HEK293T (cell line): Measurements from ENCODE around the gene AQP7.
"Not testable (repeated sequence)": the region's sequence is repeated elsewhere in the genome, so short reads cannot be mapped to it uniquely, and the experiment has no call there.

Experiments
- CTCF ChIA-PET: fragments of 350-600 bp; formaldehyde crosslinking; extraction: SDS; loops from one replicate; lab custom pipeline; 2021; ENCODE audit warnings: antibody characterized with exemption, inconsistent platforms; lab: Yijun Ruan, JAX
- POLR2A ChIA-PET: fragments of 350-600 bp; formaldehyde crosslinking; extraction: SDS; loops from one replicate; lab custom pipeline; 2020; ENCODE audit warnings: antibody characterized with exemption, inconsistent platforms; lab: Yijun Ruan, JAX
- DNase-seq: peaks from one replicate; pipeline ENCODE4 v3.0.0; 2012; ENCODE audit warnings: mixed read lengths; ENCODE audit errors: extremely low spot score
- ARNT ChIP-seq: fragments of 450-650 bp; IDR thresholded peaks from 2 replicates; pipeline ENCODE4 v1.6.1; 2017; ENCODE audit warnings: mild to moderate bottlenecking
- BHLHE40 ChIP-seq: fragments of 450-650 bp; IDR thresholded peaks from 2 replicates; pipeline ENCODE4 v1.6.1; 2016; ENCODE audit warnings: mild to moderate bottlenecking, moderate library complexity, borderline replicate concordance
- CTBP1 ChIP-seq: fragments of 450-650 bp; IDR thresholded peaks from 2 replicates; pipeline ENCODE4 v1.6.1; 2016; ENCODE audit warnings: borderline replicate concordance
- ELF4 ChIP-seq: fragments of 450-650 bp; IDR thresholded peaks from 2 replicates; pipeline ENCODE4 v1.6.1; 2017; ENCODE audit warnings: antibody characterized with exemption
- FOXA1 ChIP-seq: fragments of 450-650 bp; IDR thresholded peaks from 2 replicates; pipeline ENCODE4 v1.6.1; 2016; ENCODE audit warnings: mild to moderate bottlenecking
- FOXK2 ChIP-seq: fragments of 450-650 bp; IDR thresholded peaks from 2 replicates; pipeline ENCODE4 v1.6.1; 2016; ENCODE audit warnings: mild to moderate bottlenecking
- FOXM1 ChIP-seq: fragments of 450-650 bp; IDR thresholded peaks from 2 replicates; pipeline ENCODE4 v1.6.1; 2017; ENCODE audit warnings: mild to moderate bottlenecking, borderline replicate concordance
- HDGF ChIP-seq: fragments of 450-650 bp; IDR thresholded peaks from 2 replicates; pipeline ENCODE4 v1.6.1; 2017; ENCODE audit warnings: antibody characterized with exemption, borderline replicate concordance
- L3MBTL2 ChIP-seq: fragments of 450-650 bp; conservative IDR thresholded peaks from 2 replicates; pipeline ENCODE4 v1.6.1; 2016; ENCODE audit warnings: mild to moderate bottlenecking
- LEF1 ChIP-seq: fragments of 450-650 bp; IDR thresholded peaks from 2 replicates; pipeline ENCODE4 v1.6.1; 2017; ENCODE audit warnings: mild to moderate bottlenecking, borderline replicate concordance
- NFRKB ChIP-seq: fragments of 450-650 bp; IDR thresholded peaks from 2 replicates; pipeline ENCODE4 v1.6.1; 2016; ENCODE audit warnings: mild to moderate bottlenecking, moderate library complexity
- PKNOX1 ChIP-seq: fragments of 450-650 bp; IDR thresholded peaks from 2 replicates; pipeline ENCODE4 v1.6.1; 2016
- SP1 ChIP-seq: fragments of 450-650 bp; IDR thresholded peaks from 2 replicates; pipeline ENCODE4 v1.6.1; 2017
- SUZ12 ChIP-seq: fragments of 450-650 bp; IDR thresholded peaks from 2 replicates; pipeline ENCODE4 v1.6.1; 2016; ENCODE audit warnings: mild to moderate bottlenecking
- TARDBP ChIP-seq: fragments of 450-650 bp; IDR thresholded peaks from 2 replicates; pipeline ENCODE4 v1.6.1; 2016
- ZNF384 ChIP-seq: fragments of 450-650 bp; IDR thresholded peaks from 2 replicates; pipeline ENCODE4 v1.6.1; 2016

The AQP7 gene

GRCh38 chr9:33414268-33414667 is 11.9 kb upstream of the AQP7 start:
- POLR2A ChIA-PET: no interaction called here
- DNase-seq: no peak
- CTCF ChIA-PET: interaction anchor here (0.7 to 2.9 kb wide), 5 partner anchors 10 to 215 kb away, joined by 3 to 13 read pairs (median 3); no protein-coding TSS in a partner anchor
- TF ChIP-seq NFRKB (no peak), LEF1 (no peak), ZNF384 (no peak), CTBP1 (no peak), L3MBTL2 (no peak), FOXK2 (no peak), BHLHE40 (no peak), FOXM1 (no peak), TARDBP (no peak), ARNT (no peak), HDGF (no peak)

DNA sequence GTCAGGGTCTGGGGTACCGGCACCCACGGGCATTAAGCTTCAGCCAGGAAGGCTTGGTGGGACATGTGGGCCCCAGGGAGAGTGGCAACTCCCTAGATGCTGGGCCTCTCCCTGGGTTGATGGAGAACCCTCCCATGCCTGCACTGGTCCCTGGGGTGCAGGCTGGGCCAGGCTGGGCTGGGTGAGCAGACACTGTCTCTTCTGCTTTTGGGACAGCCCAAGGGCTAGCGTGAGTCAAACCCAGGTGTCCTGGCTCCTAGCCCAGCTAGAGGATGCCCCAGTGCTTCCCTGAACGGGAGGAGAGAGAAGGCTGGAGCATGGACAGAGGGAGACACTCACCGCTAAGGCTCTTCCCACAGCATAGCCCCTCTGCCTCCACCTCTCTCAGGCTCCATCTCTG is 5.7 kb upstream of the AQP7 start:
- CTCF ChIA-PET: interaction anchor here (1.1 kb wide), 1 partner anchor 45 kb away, joined by 3 read pairs; no protein-coding TSS in a partner anchor
- POLR2A ChIA-PET: no interaction called here
- TF ChIP-seq FOXK2 (no peak), HDGF (no peak), SP1 (no peak), ARNT (no peak), PKNOX1 (no peak), SUZ12 (no peak), TARDBP (no peak), ZNF384 (no peak), FOXA1 (no peak), NFRKB (no peak), L3MBTL2 (no peak), CTBP1 (no peak), ELF4 (no peak), BHLHE40 (no peak)
- DNase-seq: no peak

- ChIA-PET POLR2A (no interaction called here), CTCF (interaction anchor here (1.1 kb wide), 1 partner anchor 46 kb away, joined by 3 read pairs; no protein-coding TSS in a partner anchor)
- no peak for DNase-seq
- TF ChIP-seq PKNOX1: no peak
- no peak for TF ChIP-seq ZNF384
- TF ChIP-seq FOXA1: no peak
- TF ChIP-seq TARDBP: no peak
- no peak for TF ChIP-seq BHLHE40
- no peak for TF ChIP-seq ELF4
- TF ChIP-seq SUZ12: no peak
- no peak for TF ChIP-seq SP1
- TF ChIP-seq L3MBTL2: no peak
- TF ChIP-seq CTBP1: no peak
- TF ChIP-seq NFRKB: no peak
- no peak for TF ChIP-seq ARNT
- no peak for TF ChIP-seq FOXK2
- TF ChIP-seq LEF1: no peak
- TF ChIP-seq HDGF: no peak
- no peak for TF ChIP-seq FOXM1
Measured at GRCh38 chr9:33407061-33407460, 4.7 kb upstream of the AQP7 start.

- POLR2A ChIA-PET: no interaction called here
- CTCF ChIA-PET: interaction anchor here (0.8 to 1.6 kb wide), 4 partner anchors 9 to 62 kb away, joined by 3 to 7 read pairs (median 4); partner anchors contain the start of gene AQP3
- TF ChIP-seq L3MBTL2: no peak
- no peak for TF ChIP-seq ZNF384
- TF ChIP-seq SUZ12: no peak
- TF ChIP-seq PKNOX1: no peak
- no peak for TF ChIP-seq TARDBP
- no peak for TF ChIP-seq ARNT
- DNase-seq: no peak
Measured at GRCh38 chr9:33404788-33405362, 2.5 kb upstream of the AQP7 start.

DNA sequence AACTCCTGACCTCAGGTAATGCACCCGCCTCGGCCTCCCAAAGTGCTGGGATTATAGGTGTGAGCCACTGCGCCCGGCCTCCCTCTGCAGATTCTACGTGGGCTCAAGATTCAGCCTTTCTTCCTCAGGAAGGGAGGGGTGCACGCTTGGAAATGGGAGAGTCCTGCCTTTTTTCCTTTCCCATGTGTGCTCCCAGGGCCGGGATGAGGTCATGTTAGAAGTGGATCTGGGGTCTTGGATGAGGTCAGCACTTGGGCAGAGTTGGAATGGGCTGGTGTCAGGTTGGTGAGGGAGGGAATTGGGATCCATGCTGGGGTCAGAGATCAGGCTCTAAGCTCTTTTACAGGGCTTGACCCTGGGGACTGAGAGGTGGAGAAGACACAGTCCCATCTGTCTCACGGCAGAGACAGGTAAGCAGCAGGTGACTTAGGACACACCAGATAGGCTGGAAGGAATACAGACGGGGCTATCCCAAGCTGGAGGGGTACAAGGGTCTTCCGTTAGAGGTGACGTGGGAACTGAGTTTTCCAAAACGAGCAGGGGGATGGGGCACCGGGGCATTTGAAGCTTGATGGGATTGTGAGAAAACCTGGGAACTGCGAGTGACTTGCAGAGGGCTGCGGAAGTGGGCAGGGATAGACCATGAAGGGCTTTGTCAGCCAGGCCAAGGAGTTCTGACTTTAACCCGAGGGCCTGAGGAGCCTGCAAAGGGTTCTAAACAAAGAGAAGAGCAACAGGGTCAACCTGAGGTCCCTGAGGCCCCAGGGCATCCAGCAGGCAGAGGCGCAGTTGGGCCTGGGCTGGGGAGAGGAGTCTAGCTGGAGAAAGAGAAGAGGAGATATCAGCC is 1.8 kb upstream of the AQP7 start:
- TF ChIP-seq FOXA1 (no peak), ARNT (no peak), NFRKB (no peak)
- ChIA-PET CTCF (interaction anchor here (0.8 to 1.6 kb wide), 8 partner anchors 10 to 317 kb away, joined by 3 to 12 read pairs (median 4); partner anchors contain the start of gene AQP3), POLR2A (interaction anchor here (0.6 to 1.5 kb wide), 2 partner anchors 57 to 70 kb away, joined by 3 read pairs; partner anchors contain the start of gene NOL6)
- no peak for DNase-seq

GRCh38 chr9:33401809-33402208 is 559 bp downstream of the AQP7 start:
- CTCF ChIA-PET, DNase-seq, POLR2A ChIA-PET: not testable (repeated sequence)

GRCh38 chr9:33399047-33399446 is 3.3 kb downstream of the AQP7 start:
- CTCF ChIA-PET, DNase-seq, POLR2A ChIA-PET: not testable (repeated sequence)

DNA sequence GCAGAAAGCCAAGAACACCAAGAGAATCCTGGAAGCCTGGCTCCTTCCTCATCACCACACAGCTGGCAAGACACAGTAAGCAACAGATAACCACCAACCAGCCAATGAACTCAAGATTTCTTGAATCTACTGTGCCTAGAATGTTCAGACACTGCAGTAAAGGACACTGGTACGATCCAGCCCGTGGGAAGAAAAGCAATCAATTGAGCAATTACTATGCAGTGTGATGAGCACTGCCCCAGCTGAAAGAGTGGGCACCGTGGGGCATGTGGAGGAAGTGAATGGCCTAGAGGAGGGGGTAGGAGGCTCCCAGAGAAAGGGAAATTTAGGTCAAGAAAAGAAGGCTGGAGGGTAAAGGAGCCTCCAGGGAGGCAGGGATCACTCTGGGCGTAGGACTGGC is 4.6 kb downstream of the AQP7 start:
- CTCF ChIA-PET, DNase-seq, POLR2A ChIA-PET: not testable (repeated sequence)

DNA sequence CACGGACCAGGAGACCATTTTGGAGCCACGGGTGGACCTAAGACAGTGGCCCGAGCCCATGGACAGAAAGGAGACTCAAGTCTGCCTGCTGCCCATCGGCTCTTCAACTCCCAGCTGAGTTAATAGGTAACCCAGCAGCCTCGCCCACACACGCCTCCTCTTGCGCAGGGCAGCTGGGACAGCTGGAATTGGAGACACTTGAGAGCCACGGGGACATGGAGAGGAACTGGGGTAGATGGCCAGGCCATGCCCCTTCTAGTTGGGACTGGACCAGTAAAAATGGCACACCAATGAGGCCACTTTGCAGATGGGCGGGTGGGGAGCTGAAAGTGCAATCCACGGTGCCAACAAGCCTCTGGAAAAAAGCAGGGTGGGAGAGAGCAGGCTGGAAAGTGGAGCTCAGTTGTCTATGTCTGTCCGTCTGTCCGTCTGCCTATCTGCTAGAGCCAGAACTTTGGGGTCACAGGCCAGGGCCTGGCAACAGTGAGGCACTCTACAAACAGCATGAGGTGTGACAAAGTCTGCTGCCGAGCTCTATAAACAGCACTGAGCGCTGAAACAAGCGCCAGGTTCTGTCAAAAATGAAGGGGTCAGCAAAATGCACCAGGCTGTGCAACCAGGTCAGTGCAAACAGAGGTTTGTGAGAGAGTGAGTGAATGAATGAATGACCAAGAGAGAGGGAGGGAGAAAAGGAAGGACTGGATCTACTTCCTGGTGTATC is 7.0 kb downstream of the AQP7 start:
- DNase-seq, POLR2A ChIA-PET, CTCF ChIA-PET: not testable (repeated sequence)

GRCh38 chr9:33393986-33394385 is 8.4 kb downstream of the AQP7 start:
- POLR2A ChIA-PET, DNase-seq, CTCF ChIA-PET: not testable (repeated sequence)
